GM19193 (cell line): ENCODE results near the gene FUBP1.

Experiments used
- POLR2A ChIP-seq: IDR thresholded peaks from 4 replicates; pipeline ENCODE4 v1.6.1; 2011; ENCODE audit not compliant: insufficient read depth, insufficient read length; ENCODE audit errors: extremely low read depth

Gene FUBP1

GRCh38 chr1:77978969-77979876, at the start of gene FUBP1:
TSS of gene FUBP1 (minus strand) at chr1:77979072. CDS start at chr1:77979004, 68 bp downstream.
- peak; percentile 97 for TF ChIP-seq POLR2A

- no peak for TF ChIP-seq POLR2A
These were observed 40.2 kb upstream of the FUBP1 start for GRCh38 chr1:78019024-78019423.

- no peak for TF ChIP-seq POLR2A
These were observed 36.3 kb upstream of the FUBP1 start for GRCh38 chr1:78015148-78015547.

GRCh38 chr1:78011050-78011449, 32.2 kb upstream of the FUBP1 start:
- TF ChIP-seq POLR2A, result no peak

- TF ChIP-seq POLR2A, result no peak
These were observed 31.0 kb upstream of the FUBP1 start for GRCh38 chr1:78009836-78010235.

GRCh38 chr1:78009276-78009675, 30.4 kb upstream of the FUBP1 start:
- no peak for TF ChIP-seq POLR2A

GRCh38 chr1:78007677-78008341, 28.9 kb upstream of the FUBP1 start:
- TF ChIP-seq POLR2A, result no peak

- no peak for TF ChIP-seq POLR2A
These were observed 27.6 kb upstream of the FUBP1 start for GRCh38 chr1:78006521-78006920.

- TF ChIP-seq POLR2A, result no peak
These were observed 26.9 kb upstream of the FUBP1 start for GRCh38 chr1:78005755-78006154.

GRCh38 chr1:78005448-78005722, 26.5 kb upstream of the FUBP1 start:
- TF ChIP-seq POLR2A, result no peak

- no peak for TF ChIP-seq POLR2A
These were observed 26.0 kb upstream of the FUBP1 start, which contains the start of gene DNAJB4 for GRCh38 chr1:78004719-78005447. TSS of gene DNAJB4 (plus strand) at chr1:78004939. CDS start at chr1:78005111, 172 bp downstream.

GRCh38 chr1:78003882-78004718, 25.2 kb upstream of the FUBP1 start:
- peak; percentile 94 for TF ChIP-seq POLR2A

- TF ChIP-seq POLR2A, result no peak
These were observed 24.3 kb upstream of the FUBP1 start for GRCh38 chr1:78003070-78003746.

GRCh38 chr1:77996734-77997133, 17.9 kb upstream of the FUBP1 start:
- TF ChIP-seq POLR2A, result no peak
